GM21390 (cell line): ENCODE measurements around the gene ARSD.

ENCODE experiments used
- ATAC-seq: cut with Tn5 transposase; IDR thresholded peaks from one replicate; pipeline ENCODE4 v1.9.1; 2021; ENCODE audit not compliant: unreplicated experiment

ARSD gene

GRCh38 chrX:2862404-2862803 is 66.7 kb downstream of the ARSD start:
- ATAC-seq: no peak

GRCh38 chrX:2859197-2859797 is 69.8 kb downstream of the ARSD start:
- ATAC-seq: no peak

DNA sequence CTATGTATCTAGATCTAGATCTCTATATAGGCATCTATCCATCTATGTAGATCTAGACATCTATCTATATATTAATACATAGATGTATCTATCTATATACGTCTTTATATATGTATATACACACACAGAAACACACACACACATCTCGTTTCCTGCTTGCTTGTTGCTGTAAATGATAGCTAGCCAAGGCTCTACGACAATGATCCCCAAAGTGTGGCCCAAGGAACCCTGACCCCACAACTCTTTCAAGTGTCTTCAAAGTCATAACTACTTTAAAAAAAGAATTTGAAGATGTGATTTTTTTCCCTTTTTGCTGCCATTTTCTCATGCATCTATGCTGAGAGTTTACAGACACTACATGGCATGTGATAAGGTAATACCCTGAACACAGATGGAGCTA is 71.6 kb downstream of the ARSD start:
- no peak for ATAC-seq

GRCh38 chrX:2855761-2856160 is 73.4 kb downstream of the ARSD start:
- no peak for ATAC-seq

DNA sequence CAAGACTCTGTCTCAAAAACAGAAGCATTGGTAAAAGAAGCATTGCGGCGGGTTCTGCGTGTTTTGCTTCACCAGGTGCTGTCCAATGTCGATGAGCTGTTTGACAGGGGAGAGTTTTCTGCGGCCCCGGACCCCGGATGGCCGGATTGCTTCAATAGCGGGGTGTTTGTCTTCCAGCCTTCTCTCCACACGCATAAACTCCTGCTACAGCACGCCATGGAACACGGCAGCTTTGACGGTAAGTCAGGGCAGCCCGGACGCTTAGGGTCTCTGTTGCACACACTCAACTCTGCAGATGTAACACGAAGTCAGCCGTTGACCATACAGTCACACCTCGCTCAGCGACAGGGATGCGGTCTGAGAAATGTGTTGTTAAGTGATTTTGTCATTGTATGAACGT is 74.2 kb downstream of the ARSD start:
- no peak for ATAC-seq
